Sigmoid colon (tissue), 7 donors: Measurements from ENCODE around the gene ENTHD1. TPM values are rescaled to one million over a fixed set of nuclear protein-coding genes. Genes with fewer than 3 reads are reported as not detected.
"Not testable (repeated sequence)": the region's sequence is repeated elsewhere in the genome, so short reads cannot be mapped to it uniquely, and the experiment has no call there.

Source experiments
- DNase-seq: peaks from one replicate; pipeline ENCODE4 v3.0.0-alpha.2; 2019
- H3K27ac ChIP-seq, 4 donors: fragments of 200-600 bp; sonication (generic); one replicate each; pipeline ENCODE4 v1.5.1; 2016 to 2019; ENCODE audit warnings: mild to moderate bottlenecking in 1 of 4
- H3K27me3 ChIP-seq, 3 donors: fragments of 200-600 bp; sonication (generic); one replicate each; pipeline ENCODE4 v1.5.1; 2019; ENCODE audit warnings: mild to moderate bottlenecking in 1 of 3
- H3K36me3 ChIP-seq, 4 donors: fragments of 200-600 bp; sonication (generic); one replicate each; pipeline ENCODE4 v1.5.1; 2016 to 2019
- H3K4me1 ChIP-seq, 4 donors: fragments of 200-600 bp; sonication (generic); one replicate each; pipeline ENCODE4 v1.5.1; 2017 to 2019
- H3K4me3 ChIP-seq, 4 donors: fragments of 200-600 bp; sonication (generic); one replicate each; pipeline ENCODE4 v1.5.1; 2017 to 2019; ENCODE audit warnings: mild to moderate bottlenecking in 2 of 4, moderate library complexity in 1 of 4
- H3K9me3 ChIP-seq, 4 donors: fragments of 200-600 bp in 3 of 4; sonication (generic) in 3 of 4; one replicate each; pipeline versions ENCODE4 v1.5.1 to v1.6.1; 2013 to 2019
- EP300 ChIP-seq, 4 donors: sonication (generic); formaldehyde crosslinking; IDR thresholded peaks; one replicate each; pipeline ENCODE4 v1.6.1; 2017; ENCODE audit warnings: antibody characterized with exemption in 4 of 4
- POLR2A ChIP-seq, 2 donors: fragments of 450-650 bp; IDR thresholded peaks; one replicate each; pipeline ENCODE4 v1.6.1; 2016; ENCODE audit warnings: antibody characterized with exemption in 2 of 2, mild to moderate bottlenecking in 2 of 2, moderate library complexity in 2 of 2
- POLR2AphosphoS5 ChIP-seq, 4 donors: sonication (generic); formaldehyde crosslinking; IDR thresholded peaks; one replicate each; pipeline ENCODE4 v1.6.1; 2017; ENCODE audit warnings: antibody characterized with exemption in 4 of 4
- whole genome bisulfite sequencing, 2 donors: extraction: QIAGEN DNeasy Blood & Tissue Kit; methylation state at CpG; one replicate each; pipeline ENCODE4 v1.1.7; 2013; 5-methylcytosine and 5-hydroxymethylcytosine counted together
- intact Hi-C: fragments of 100-400 bp; cut with DNase I; formaldehyde crosslinking; loops from one replicate; pipeline ENCODE4 v1.15.1; 2023
- polyA plus RNA-seq, 3 donors: library from polyadenylated mRNA; stranded (reverse); fragments of 200-250 nt; gene quantifications; one replicate each; pipeline ENCODE4 v1.2.3, GENCODE V29; 2013
- total RNA-seq, 4 donors: library from RNA; depleted of rRNA; stranded (reverse); fragments of >200 nt; gene quantifications; one replicate each; pipeline ENCODE4 v1.1.0, GENCODE V29; 2016
- TF ChIP-seq, protein P1 (sequence below), 4 experiments: fragments of 450-650 bp in 3 of 4; fragments of 200-600 bp in 1 of 4; IDR thresholded peaks; one replicate each; pipeline ENCODE4 v1.5.1; 2016 to 2019; ENCODE audit warnings: antibody characterized with exemption in 4 of 4, mild to moderate bottlenecking in 3 of 4, moderate library complexity in 2 of 4
- donor health status: healthy with polysubstance abuse.
- donor health status: Bipolar disorder and iron deficiency.
- donor health status: healthy.

Gene ENTHD1
- total and polyA plus RNA-seq, 7 donors = 0.09 TPM; not detected in 6

DNA sequence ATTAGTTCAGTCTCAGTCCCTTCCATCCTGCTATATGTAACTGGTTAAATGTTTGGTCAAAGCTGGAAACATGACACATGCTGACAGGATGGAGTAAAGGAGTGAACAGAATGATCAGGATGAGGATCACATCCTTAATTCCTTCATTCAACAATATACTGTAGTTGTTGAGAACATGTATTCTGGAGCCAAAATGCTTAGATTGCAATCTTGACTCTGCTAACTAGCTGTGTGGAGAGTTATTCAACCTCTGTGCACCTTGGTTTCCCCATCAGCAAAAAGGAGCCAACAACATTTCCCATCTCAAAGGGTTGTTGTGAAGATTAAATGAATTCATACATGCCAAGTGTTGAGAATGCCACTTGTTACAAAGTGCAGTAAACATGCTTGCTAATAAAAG, 12.8 kb downstream of the ENTHD1 start:
- no peak for TF ChIP-seq POLR2AphosphoS5 (IDR thresholded peaks at IDR 0.05)
- no peak for TF ChIP-seq POLR2A (IDR thresholded peaks at IDR 0.05)
- TF ChIP-seq EP300 (IDR thresholded peaks at IDR 0.05) = no peak
- TF ChIP-seq, protein P1, sequence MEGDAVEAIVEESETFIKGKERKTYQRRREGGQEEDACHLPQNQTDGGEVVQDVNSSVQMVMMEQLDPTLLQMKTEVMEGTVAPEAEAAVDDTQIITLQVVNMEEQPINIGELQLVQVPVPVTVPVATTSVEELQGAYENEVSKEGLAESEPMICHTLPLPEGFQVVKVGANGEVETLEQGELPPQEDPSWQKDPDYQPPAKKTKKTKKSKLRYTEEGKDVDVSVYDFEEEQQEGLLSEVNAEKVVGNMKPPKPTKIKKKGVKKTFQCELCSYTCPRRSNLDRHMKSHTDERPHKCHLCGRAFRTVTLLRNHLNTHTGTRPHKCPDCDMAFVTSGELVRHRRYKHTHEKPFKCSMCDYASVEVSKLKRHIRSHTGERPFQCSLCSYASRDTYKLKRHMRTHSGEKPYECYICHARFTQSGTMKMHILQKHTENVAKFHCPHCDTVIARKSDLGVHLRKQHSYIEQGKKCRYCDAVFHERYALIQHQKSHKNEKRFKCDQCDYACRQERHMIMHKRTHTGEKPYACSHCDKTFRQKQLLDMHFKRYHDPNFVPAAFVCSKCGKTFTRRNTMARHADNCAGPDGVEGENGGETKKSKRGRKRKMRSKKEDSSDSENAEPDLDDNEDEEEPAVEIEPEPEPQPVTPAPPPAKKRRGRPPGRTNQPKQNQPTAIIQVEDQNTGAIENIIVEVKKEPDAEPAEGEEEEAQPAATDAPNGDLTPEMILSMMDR (IDR thresholded peaks at IDR 0.05) = no peak

DNA sequence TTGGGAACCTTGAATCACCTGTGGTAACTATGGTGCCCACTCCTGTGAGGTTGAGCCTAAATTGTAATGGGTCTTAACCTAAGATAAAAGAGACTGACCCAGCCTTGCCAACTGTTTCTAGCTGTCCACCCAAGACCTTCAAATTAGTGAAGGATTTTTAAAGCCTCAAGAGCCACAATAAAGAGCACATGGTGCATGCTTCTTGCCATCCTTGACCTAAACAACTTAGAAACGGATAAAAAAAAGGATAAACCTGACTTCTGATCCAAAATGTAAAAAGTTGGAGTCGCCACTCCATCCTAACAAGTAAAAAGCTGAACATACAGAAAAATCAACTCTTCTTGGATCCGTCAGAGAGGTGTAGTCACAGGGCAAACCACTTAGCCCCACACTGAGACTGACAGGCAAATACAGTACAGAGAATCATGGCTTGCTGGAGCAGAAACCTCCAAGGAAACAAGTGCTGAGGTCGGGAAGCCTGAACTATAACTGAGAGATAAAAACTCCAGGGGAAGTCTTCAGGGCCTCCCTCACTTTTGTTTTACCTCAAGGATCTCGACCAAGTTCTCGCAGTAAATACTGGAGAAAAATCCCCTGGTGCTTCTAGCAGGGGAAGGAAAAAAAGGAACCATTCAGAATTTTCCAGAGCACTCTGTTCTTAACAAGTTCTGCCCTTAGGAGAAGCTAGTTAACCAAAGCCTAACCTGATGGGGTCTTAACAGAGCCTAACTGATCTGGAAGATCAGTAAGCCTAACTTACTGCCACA, 16.3 kb downstream of the ENTHD1 start:
- no peak for DNase-seq
- intact Hi-C loops = no loop called here
- WGBS, 2 donors = 76 to 77% methylated on average over 6 of the region's 6 CpGs
- H3K27ac ChIP-seq = no peak overlapping the region
- no peaks in the 10 kb centered on the region for H3K9me3 ChIP-seq
- no peaks in the 10 kb centered on the region for H3K4me1 ChIP-seq
- no peak for TF ChIP-seq POLR2A (IDR thresholded peaks at IDR 0.05)
- TF ChIP-seq POLR2AphosphoS5 (IDR thresholded peaks at IDR 0.05) = no peak
- TF ChIP-seq, protein P1 (IDR thresholded peaks at IDR 0.05) = no peak
- TF ChIP-seq EP300 (IDR thresholded peaks at IDR 0.05) = no peak
- H3K27me3 ChIP-seq = peaks cover 0 to 9% (median 0%) of the 10 kb centered on the region in 3 donors
- H3K4me3 ChIP-seq = no peak overlapping the region
- no peaks in the 10 kb centered on the region for H3K36me3 ChIP-seq

More for the DNA sequence above, 12.8 kb downstream of the ENTHD1 start:
- no peak overlapping the region for H3K4me3 ChIP-seq
- no peaks in the 10 kb centered on the region for H3K9me3 ChIP-seq
- intact Hi-C loops = no loop called here
- H3K27ac ChIP-seq = no peak overlapping the region
- no peaks in the 10 kb centered on the region for H3K36me3 ChIP-seq
- H3K27me3 ChIP-seq = peaks cover 0 to 9% (median 0%) of the 10 kb centered on the region in 3 donors
- no peaks in the 10 kb centered on the region for H3K4me1 ChIP-seq
- no peak for DNase-seq

DNA sequence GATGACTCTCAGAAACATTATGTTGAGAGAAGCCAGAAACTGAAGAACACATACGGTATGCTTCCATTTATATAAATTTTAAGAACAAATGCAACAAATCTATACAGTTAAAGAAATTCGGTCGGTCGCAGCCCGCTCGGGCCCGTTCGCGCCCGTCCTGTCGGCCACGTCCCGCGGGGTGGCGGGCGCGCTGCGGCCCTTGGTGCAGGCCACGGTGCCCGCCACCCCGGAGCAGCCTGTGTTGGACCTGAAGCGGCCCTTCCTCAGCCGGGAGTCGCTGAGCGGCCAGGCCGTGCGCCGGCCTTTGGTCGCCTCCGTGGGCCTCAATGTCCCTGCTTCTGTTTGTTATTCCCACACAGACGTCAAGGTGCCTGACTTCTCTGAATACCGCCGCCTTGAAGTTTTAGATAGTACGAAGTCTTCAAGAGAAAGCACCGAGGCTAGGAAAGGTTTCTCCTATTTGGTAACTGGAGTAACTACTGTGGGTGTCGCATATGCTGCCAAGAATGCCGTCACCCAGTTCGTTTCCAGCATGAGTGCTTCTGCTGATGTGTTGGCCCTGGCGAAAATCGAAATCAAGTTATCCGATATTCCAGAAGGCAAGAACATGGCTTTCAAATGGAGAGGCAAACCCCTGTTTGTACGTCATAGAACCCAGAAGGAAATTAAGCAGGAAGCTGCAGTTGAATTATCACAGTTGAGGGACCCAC, 18.2 kb downstream of the ENTHD1 start:
- H3K4me3 ChIP-seq = peak overlapping the region in 1 of 4 donors; percentile 13
- intact Hi-C loops, H3K27me3 ChIP-seq, DNase-seq, H3K36me3 ChIP-seq, H3K27ac ChIP-seq, H3K4me1 ChIP-seq, H3K9me3 ChIP-seq: not testable (repeated sequence)
- WGBS, 2 donors = 88 to 92% methylated on average over 42 of the region's 42 CpGs

- no peak for DNase-seq
- no peak overlapping the region for H3K4me3 ChIP-seq
- intact Hi-C loops = no loop called here
- no peaks in the 10 kb centered on the region for H3K9me3 ChIP-seq
- H3K4me1 ChIP-seq = no peaks in the 10 kb centered on the region
- H3K27ac ChIP-seq = no peak overlapping the region
- no peaks in the 10 kb centered on the region for H3K36me3 ChIP-seq
- peaks cover 0 to 4% (median 0%) of the 10 kb centered on the region in 3 donors for H3K27me3 ChIP-seq
- WGBS, 2 donors = 13 to 42% methylated on average over 1 of the region's 1 CpG
- TF ChIP-seq POLR2A (IDR thresholded peaks at IDR 0.05) (no peak), EP300 (IDR thresholded peaks at IDR 0.05) (no peak), POLR2AphosphoS5 (IDR thresholded peaks at IDR 0.05) (no peak)
- TF ChIP-seq, protein P1 (IDR thresholded peaks at IDR 0.05) = no peak
These were observed 19.6 kb downstream of the ENTHD1 start for GRCh38 chr22:39873965-39874364.

DNA sequence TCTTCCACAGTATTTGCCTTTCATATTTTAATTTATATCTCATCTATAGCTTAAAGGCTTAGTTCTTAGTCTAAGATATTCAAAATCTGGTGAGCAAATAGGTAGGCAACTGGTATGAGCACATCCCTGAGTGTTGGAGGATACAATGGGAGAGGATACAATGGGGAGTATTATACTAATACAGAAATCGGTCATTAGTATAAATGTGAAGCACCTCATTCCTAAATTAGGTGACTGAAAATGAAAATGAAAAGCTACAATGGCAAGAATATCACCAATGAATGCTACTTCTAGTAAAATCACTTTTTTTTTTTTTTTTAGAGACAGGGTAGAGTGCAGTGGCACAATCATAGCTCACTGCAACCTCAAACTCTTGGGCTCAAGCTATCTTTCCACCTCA, 21.0 kb downstream of the ENTHD1 start:
- TF ChIP-seq POLR2AphosphoS5 (IDR thresholded peaks at IDR 0.05) (no peak), POLR2A (IDR thresholded peaks at IDR 0.05) (no peak), EP300 (IDR thresholded peaks at IDR 0.05) (no peak)
- TF ChIP-seq, protein P1 (IDR thresholded peaks at IDR 0.05) = no peak
- no peak overlapping the region for H3K27ac ChIP-seq
- peaks cover 0 to 3% (median 0%) of the 10 kb centered on the region in 3 donors for H3K27me3 ChIP-seq
- H3K36me3 ChIP-seq = no peaks in the 10 kb centered on the region
- WGBS, 2 donors = 81 to 89% methylated on average over 1 of the region's 1 CpG
- no peaks in the 10 kb centered on the region for H3K4me1 ChIP-seq
- no peaks in the 10 kb centered on the region for H3K9me3 ChIP-seq
- intact Hi-C loops = no loop called here
- no peak for DNase-seq
- H3K4me3 ChIP-seq = no peak overlapping the region
